Lung (tissue), 16 donors: ENCODE results near the gene SART3. TPM values are rescaled to one million over a fixed set of nuclear protein-coding genes. Genes with fewer than 3 reads are reported as not detected.

Source experiments
- ATAC-seq: fragments of 200-7000 bp; cut with Tn5 transposase; one replicate; pipeline ENCODE4 v1.9.1; 2020; ENCODE audit warnings: moderate number of reproducible peaks; ENCODE audit not compliant: insufficient read depth, low FRiP score
- DNase-seq, 3 donors: peaks; one replicate each; pipeline ENCODE4 v3.0.0-alpha.2; 2013 to 2017
- H3K27ac ChIP-seq, 2 donors: one replicate each; pipeline ENCODE4 v1.5.1; 2013; ENCODE audit warnings: mild to moderate bottlenecking in 2 of 2, moderate library complexity in 2 of 2, control low read depth in 1 of 2, inconsistent platforms in 1 of 2, low read depth in 1 of 2, low read length in 1 of 2
- H3K27me3 ChIP-seq, 3 donors: one replicate each; pipeline ENCODE4 v1.5.1; 2013; ENCODE audit warnings: low read length in 2 of 3; ENCODE audit not compliant: control insufficient read depth in 3 of 3, insufficient read depth in 3 of 3
- H3K36me3 ChIP-seq, 4 donors: one replicate each; pipeline ENCODE4 v1.5.1; 2013; ENCODE audit warnings: low read length in 4 of 4, mild to moderate bottlenecking in 1 of 4, moderate library complexity in 1 of 4; ENCODE audit not compliant: control insufficient read depth in 4 of 4, insufficient read depth in 4 of 4
- H3K4me1 ChIP-seq, 5 donors: one replicate each; pipeline ENCODE4 v1.5.1; 2013; ENCODE audit warnings: low read length in 5 of 5, mild to moderate bottlenecking in 2 of 5, moderate library complexity in 1 of 5; ENCODE audit not compliant: control insufficient read depth in 5 of 5, insufficient read depth in 5 of 5
- H3K4me3 ChIP-seq: one replicate; pipeline ENCODE4 v1.5.1; 2013; ENCODE audit warnings: mild to moderate bottlenecking, control low read depth, moderate library complexity
- H3K9ac ChIP-seq, 2 donors: one replicate each; pipeline ENCODE4 v1.5.1; 2013; ENCODE audit warnings: low read length in 2 of 2, control low read depth in 1 of 2; ENCODE audit not compliant: insufficient read depth in 1 of 2
- H3K9me3 ChIP-seq, 4 donors: one replicate each; pipeline ENCODE4 v1.5.1; 2013; ENCODE audit warnings: low read length in 3 of 4, mild to moderate bottlenecking in 1 of 4, moderate library complexity in 1 of 4; ENCODE audit not compliant: control insufficient read depth in 4 of 4, insufficient read depth in 3 of 4
- CTCF ChIP-seq: IDR thresholded peaks from 2 replicates; pipeline ENCODE4 v1.5.1; 2012; ENCODE audit warnings: mild to moderate bottlenecking; ENCODE audit errors: control extremely low read depth, extremely low read depth
- WGBS, 2 donors: extraction: QIAGEN DNeasy Blood & Tissue Kit; methylation state at CpG; one replicate each; pipeline ENCODE4 v1.1.7; 2013; 5-methylcytosine and 5-hydroxymethylcytosine counted together
- long read RNA-seq, 5 donors: transcript quantifications; one replicate each; lab custom pipeline, GENCODE V29; 2026
- polyA plus RNA-seq, 2 donors: library from polyadenylated mRNA; stranded (reverse); fragments of 200-250 nt; gene quantifications; one replicate each; pipeline ENCODE4 v1.2.1, GENCODE V29; 2013
- total RNA-seq, 2 donors: library from RNA; depleted of rRNA in 1 of 2; stranded (reverse); fragments of >200 nt in 1 of 2; gene quantifications; one replicate each; pipeline ENCODE4 v1.2.1, GENCODE V29; 2014 to 2021
- donor health status: control.
- donor health status: control.
- donor health status: Bipolar disorder and iron deficiency.
- donor health status: healthy.
- donor health status: DM: yes; HTN: yes; CAD: no.

SART3 gene, protein sequence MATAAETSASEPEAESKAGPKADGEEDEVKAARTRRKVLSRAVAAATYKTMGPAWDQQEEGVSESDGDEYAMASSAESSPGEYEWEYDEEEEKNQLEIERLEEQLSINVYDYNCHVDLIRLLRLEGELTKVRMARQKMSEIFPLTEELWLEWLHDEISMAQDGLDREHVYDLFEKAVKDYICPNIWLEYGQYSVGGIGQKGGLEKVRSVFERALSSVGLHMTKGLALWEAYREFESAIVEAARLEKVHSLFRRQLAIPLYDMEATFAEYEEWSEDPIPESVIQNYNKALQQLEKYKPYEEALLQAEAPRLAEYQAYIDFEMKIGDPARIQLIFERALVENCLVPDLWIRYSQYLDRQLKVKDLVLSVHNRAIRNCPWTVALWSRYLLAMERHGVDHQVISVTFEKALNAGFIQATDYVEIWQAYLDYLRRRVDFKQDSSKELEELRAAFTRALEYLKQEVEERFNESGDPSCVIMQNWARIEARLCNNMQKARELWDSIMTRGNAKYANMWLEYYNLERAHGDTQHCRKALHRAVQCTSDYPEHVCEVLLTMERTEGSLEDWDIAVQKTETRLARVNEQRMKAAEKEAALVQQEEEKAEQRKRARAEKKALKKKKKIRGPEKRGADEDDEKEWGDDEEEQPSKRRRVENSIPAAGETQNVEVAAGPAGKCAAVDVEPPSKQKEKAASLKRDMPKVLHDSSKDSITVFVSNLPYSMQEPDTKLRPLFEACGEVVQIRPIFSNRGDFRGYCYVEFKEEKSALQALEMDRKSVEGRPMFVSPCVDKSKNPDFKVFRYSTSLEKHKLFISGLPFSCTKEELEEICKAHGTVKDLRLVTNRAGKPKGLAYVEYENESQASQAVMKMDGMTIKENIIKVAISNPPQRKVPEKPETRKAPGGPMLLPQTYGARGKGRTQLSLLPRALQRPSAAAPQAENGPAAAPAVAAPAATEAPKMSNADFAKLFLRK
- 100 to 1,000 TPM in 1 of 2 donors, 10 to 100 TPM in 1; 46.5 to 107 TPM for total RNA-seq
- 10 to 100 TPM; 12.2 to 23.3 TPM for polyA plus RNA-seq
- long read RNA-seq, donor 1, full-length matches to known transcripts: 3 of 211 reads
- long read RNA-seq, donor 1, partial matches to known transcripts: 79 of 211 reads
- long read RNA-seq, donor 1, other reads (novel, unspliced or antisense): 129 of 211 reads
- long read RNA-seq, donor 2, full-length matches to known transcripts: 1 of 1 reads
- long read RNA-seq, donor 2, partial matches to known transcripts: 0 of 1 reads
- long read RNA-seq, donor 2, other reads (novel, unspliced or antisense): 0 of 1 reads
- long read RNA-seq, donor 3, partial matches to known transcripts: 100 of 168 reads
- long read RNA-seq, donor 3, other reads (novel, unspliced or antisense): 66 of 168 reads
- long read RNA-seq, donor 4, full-length matches to known transcripts: 2 of 2 reads
- long read RNA-seq, donor 4, partial matches to known transcripts: 0 of 2 reads
- long read RNA-seq, donor 4, other reads (novel, unspliced or antisense): 0 of 2 reads
- long read RNA-seq, donor 5, full-length matches to known transcripts: 1 of 7 reads
- long read RNA-seq, donor 5, partial matches to known transcripts: 6 of 7 reads
- long read RNA-seq, donor 5, other reads (novel, unspliced or antisense): 0 of 7 reads

DNA sequence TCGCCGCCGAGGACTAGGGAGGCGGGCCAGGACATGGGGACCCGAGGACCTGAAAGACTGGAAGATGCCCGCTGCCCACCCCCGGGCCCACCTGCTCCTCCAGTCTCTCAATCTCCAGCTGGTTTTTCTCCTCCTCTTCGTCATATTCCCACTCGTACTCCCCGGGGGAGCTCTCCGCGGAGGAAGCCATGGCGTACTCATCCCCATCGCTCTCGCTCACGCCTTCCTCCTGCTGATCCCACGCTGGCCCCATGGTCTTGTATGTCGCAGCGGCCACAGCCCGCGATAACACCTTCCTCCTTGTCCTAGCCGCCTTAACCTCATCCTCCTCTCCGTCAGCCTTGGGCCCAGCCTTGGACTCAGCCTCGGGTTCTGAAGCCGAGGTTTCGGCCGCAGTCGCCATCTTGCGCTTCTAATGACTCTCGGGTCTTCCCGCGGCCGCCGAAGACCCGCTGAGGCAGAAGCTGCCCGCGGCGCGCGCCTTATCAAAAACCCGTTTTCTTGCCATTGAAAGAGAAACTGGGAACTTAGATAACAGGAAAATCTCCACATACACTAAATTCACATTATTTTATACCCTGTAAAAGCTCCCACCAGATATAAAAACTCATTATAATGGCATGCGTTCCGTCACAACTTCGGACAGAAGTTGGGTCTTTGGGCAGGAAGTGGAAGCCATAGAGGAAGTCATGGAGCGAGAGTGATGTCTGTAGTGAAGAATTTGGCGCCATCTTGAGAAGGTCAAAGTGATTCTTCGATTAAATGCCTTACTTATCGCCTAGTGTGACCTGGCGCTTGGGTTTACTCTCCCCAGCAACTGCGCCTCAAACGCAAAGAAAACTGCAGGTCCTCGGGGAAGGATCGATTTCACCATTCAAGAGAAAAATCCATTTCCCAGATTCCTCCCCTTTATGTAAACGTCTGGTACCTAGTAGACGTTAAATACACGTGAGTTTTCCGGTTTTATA is at the start of gene SART3:
Gene SART3 (minus strand): TSS at position 422 of the 968 bp plus-strand sequence. CDS start 19 bp downstream, at position 403.
- ATAC-seq (peak; percentile 74), DNase-seq (peak; percentile 87 to 97 (median 94))
- Histone ChIP-seq H3K27me3 (no peaks in the 10 kb centered on the region), H3K27ac (peak within 1 kb of the TSS; percentile 82 to 93), H3K9ac (peak within 1 kb of the TSS; percentile 81 to 90), H3K36me3 (peaks cover 0 to 26% (median 16%) of the 10 kb centered on the region in 4 donors), H3K9me3 (no peaks in the 10 kb centered on the region), H3K4me1 (peaks cover 0 to 26% (median 13%) of the 10 kb centered on the region in 5 donors), H3K4me3 (peak within 1 kb of the TSS; percentile 91)
- no peak for TF ChIP-seq CTCF
- 0% methylated on average over 57 of the region's 57 CpGs for WGBS, 2 donors

DNA sequence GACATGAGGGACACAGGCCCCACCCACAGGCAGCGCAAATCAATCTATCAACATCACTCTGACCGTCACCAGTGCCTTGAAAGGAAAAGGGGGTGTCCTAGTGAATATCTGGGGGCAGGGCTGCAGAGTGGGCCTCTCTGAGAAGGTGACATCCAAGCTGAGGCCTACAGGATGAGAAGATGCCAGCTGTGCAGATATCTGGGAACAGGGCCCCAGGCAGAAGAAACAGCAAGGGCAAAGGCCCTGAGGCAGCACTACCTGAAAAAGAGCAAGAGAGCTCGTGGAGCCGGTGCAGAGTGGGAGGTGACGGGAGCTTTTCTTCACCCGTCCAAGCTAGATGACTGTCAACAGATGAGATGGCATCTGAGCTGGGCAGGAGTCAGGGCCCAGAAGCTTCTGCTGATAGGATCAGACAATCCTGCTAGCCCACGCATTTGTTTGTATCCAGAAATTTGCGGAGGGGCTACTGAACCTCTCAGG is 49.4 kb upstream of the SART3 start:
- DNase-seq: no peak
- no peak for ATAC-seq
- 86 to 93% methylated on average over 8 of the region's 8 CpGs for WGBS, 2 donors
- no peak overlapping the region for H3K4me3 ChIP-seq
- H3K9ac ChIP-seq: no peak overlapping the region
- H3K27ac ChIP-seq: no peak overlapping the region
- H3K36me3 ChIP-seq: no peaks in the 10 kb centered on the region
- H3K9me3 ChIP-seq: no peaks in the 10 kb centered on the region
- no peak for TF ChIP-seq CTCF
- peaks cover 0 to 29% (median 7%) of the 10 kb centered on the region in 5 donors for H3K4me1 ChIP-seq
- H3K27me3 ChIP-seq: no peaks in the 10 kb centered on the region
